GM19238 (cell line): ENCODE results near the gene L3MBTL3.
"Not testable (repeated sequence)": the region's sequence is repeated elsewhere in the genome, so short reads cannot be mapped to it uniquely, and the experiment has no call there.

ENCODE experiments used
- DNase-seq: peaks from one replicate; pipeline ENCODE4 v3.0.0; 2011; ENCODE audit warnings: low spot score; ENCODE audit not compliant: insufficient read length

The L3MBTL3 gene

DNA sequence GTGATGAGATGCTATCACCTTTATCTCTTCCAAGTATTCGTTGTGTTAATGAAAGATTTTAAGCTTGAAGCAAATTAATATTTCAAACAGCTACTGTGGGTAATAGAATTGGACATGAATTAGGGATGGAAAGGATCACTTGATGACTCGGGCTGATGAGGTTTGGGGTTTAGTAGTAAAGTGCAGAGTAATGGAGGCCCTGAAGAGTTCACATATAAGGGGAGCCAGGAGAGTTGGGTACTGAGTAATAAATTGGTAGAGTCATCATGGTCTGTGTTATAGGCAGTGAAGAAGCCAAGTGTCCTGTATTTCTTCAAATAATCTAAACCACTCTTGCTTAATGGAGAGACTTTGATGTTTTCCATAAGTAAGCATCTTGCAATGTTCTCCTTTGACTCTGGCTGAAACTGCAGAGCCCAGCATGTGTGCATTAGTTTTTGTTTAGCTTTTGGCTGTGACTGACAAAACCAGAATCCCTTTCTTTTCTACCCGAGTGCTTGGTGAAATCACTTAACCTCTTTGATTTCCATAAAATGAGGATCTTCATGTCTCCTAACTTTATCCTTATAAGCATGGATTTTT lies 57.6 kb downstream of the L3MBTL3 start:
- no peak for DNase-seq

DNA sequence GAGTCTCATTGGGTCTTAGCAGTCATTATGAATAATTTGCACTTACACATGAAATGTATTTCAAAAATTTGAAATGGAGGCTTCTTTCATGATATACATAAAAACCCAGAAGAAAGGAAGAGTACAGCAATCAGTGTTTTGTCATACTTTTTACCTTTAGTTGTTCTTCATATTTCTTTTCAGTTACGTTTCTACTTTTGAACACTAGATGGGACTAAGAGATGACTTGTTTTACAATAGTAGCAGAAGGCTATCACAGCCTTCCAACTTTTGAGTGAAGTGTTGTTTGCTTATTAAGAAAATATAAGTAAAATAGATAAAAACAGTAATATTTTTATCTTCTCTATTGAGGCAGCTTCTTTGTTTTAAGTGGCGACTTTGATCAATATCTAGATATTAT lies 58.1 kb downstream of the L3MBTL3 start:
- no peak for DNase-seq

DNA sequence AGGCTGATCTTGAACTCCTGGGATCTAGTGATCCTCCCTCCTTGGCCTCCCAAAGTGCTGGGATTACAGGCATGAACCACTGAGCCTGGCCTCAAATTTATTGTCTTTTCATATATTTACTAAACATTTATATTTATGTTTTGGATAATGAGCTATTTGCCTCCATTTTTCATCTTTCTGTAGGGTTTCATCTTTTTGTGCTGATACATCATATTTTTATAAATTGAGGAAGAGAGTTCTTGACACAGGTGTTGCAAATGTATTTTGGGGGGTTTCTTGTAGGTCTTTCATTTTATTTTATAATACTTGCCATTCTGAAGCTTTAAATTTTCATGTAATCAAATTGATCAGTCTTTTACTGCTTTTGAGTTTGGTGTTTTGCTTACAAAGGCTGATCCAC lies 72.4 kb downstream of the L3MBTL3 start:
- no peak for DNase-seq

DNA sequence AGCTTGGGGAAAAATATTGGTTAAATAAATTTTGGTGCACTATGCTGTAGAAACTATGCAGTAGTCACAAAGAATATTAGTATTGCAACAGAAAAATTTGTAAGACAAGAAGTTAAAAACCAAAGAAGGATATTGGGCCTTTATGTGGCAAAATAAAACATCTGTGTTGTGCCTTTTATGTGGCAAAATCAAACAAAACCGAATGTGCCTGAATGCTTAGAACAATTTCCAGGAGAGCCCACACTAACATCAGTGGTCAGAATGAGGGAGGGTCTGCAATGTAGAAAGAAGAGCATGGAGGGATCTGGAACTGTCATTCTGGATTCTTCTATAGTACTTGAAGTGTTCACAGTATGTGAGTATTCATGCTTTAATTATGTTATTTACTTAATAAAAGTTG lies 75.2 kb downstream of the L3MBTL3 start:
- no peak for DNase-seq

DNA sequence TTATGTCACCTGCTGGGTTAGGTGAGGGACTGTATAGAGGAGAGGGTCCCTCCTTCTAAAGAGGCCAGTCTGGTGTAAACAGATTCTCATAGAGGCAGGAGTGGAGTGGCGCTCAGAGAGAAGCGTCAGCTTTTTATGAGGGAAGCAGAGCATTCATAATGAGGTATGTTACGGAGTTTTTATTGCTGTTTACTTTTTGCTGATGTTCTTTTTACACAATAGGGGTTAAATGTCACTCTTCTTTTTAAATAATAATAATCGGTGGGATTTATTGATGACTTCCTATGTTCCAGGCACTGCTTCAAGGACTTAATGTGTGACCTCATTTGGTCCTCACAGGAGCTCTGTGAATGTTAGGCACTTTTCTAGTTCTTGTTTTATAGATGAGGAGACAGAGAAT lies 79.9 kb downstream of the L3MBTL3 start:
- DNase-seq, result no peak

DNA sequence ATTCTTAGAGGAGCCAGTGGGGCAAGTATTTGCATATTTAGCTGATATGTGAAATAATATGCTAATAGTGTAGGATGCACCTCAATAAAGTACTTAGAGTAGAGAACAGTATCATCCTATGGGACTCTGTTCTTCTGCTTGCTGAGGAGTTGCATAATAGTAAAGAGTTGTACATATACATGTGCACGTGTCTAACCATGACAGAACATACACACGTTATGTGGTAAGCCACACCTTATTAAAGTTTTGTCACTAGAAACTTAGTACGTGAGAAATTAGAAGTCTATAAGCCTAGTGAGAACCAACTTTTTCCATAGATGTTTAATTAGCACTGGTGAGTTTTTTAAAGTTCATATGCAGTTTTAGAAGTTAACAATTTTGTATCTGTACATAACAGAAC lies 80.7 kb downstream of the L3MBTL3 start:
- no peak for DNase-seq

DNA sequence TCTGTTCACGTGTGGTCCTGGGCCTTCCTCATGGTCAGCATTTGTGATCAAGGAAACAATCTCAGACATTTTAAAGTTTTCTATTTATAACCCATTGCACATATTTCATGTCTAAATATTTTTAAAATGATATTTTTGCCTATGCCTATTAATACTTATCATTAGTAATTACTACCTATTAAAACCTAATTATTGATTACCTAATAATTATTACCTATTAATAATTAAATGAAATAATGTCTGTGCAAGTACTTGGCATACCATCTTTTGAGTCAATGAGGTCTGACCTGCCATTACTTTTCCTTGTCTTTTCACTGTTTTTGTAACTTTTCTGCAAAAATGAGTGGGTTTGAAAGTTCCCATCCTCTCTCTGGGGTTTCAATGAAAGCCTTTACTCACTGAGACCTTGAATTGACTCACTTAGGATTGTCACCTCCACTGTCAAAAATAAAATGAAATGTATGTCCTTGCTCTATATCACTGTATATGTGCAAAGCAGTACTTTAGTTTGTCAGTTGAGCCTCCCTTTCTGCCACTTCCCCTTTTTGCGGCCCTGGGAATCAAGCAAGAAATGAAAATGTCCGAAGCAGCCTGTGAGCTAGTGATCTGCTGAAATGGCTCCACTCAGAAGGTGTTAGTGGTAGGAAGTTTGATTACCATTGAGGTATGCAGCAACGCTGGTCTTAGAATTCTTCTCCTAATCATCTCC lies 87.8 kb downstream of the L3MBTL3 start:
- DNase-seq, result no peak

DNA sequence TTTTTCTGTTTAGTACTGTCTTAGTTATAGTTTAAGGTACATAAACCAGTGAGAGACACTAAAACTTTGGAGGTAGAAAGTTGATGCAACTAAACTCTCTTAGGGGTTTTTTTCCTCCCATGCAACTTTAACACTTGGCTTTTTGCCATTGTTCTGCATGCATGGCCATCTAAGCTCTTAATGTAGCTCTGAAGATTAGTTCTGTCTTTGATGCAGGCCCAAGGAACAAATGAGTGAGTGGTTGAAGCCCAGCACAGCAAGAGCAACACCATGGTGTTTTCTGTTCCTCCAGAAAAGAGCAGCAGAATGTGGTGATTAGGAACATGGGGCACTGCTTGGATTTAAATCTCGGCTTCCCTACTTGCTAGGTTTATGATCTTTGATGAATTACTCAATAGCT lies 89.3 kb downstream of the L3MBTL3 start:
- no peak for DNase-seq

DNA sequence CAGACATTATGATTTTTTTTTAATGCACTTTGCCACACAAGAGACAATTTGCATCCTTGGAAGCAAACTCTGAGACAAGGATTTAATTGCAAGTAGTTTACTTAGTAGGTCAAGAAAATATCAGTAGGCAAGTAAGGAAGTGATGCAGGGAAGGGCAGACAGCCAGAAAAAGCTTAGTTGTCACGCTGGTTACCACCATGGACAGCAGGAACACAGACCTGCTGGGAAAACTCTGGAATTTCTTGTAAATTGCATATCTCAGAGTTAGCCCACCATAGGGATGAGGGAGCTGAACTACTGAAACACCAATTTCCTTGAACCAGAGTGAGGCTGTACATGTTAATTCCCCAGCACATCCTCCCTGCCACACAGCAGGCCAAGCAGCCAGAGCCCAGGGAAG lies 92.7 kb downstream of the L3MBTL3 start:
- DNase-seq, result no peak

DNA sequence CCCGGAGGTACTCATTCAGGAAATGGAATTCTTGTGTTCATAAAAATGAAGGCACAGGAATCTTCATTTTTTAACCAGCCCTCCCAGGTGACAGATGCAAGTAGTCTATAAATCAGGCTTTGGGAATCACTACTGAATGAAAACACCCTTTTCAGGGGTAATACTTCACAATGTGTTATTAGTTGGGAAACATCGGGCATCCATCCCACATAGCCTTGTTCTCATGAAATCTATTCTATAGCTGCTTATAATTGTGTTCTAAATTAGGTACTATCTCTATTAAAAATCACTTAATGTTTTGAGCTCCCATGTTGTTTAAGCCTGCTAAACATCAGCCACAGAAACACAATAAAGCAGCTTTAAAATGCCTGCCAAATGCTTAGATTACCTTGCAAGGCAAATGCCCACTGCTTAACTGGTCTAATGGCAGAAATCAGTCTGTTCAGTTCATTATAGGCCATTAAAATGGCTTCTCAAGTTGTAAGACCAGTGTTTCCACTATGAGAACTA lies 94.9 kb downstream of the L3MBTL3 start:
- no peak for DNase-seq

DNA sequence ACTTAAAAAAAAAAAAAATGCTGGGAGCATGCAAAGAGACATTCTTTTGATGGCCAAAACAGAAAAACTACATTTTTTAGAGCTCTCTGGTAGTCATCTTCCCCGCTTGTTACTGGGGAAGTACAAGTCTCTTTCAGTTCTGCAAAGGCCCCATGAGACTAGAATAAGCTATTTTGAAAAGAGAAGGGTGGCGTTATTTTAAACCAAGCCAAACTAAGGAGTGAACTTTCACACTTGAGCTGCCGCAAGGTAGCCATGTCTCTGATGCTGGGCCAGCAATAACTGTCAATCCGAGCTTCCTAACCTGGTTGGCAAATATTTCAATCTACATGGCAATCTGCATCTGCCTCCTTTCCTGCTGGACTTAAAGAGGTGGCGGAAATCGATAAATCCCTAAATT lies 96.7 kb downstream of the L3MBTL3 start:
- no peak for DNase-seq

DNA sequence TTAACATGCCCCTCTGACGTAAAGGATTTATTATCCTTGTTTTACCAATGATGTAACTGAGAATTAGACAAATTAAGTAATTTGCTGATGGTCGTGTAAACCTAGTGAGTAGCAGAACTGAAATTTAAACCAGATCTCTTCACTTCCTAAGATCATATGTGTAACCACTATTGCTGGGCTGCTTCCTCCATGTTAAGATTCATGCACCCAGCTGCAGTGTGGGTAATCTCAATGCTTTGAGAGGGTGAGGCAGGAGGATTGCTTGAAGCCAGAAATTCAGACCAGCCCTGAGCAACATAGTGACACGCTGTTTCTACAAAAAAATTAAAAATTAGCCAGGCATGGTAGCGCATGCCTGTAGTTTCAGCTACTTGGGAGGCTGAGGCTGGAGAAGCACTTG lies 97.9 kb downstream of the L3MBTL3 start:
- no peak for DNase-seq

DNA sequence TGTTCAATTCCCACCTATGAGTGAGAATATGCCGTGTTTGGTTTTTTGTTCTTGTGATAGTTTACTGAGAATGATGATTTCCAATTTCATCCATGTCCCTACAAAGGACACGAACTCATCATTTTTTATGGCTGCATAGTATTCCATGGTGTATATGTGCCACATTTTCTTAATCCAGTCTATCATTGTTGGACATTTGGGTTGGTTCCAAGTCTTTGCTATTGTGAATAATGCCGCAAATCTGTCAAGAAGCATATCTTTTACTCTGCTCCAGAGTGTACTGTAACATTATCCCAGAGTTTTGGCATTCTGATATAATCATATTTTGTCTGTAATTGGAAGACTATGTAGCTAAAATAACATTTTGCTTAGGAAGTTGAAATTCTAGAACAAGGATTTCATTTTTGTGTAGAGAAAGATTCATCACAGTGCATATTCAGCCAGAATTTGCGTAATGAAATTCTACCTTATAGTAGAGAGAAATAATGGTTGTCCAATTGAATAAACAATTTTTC lies 98.9 kb downstream of the L3MBTL3 start:
- not testable (repeated sequence) for DNase-seq

DNA sequence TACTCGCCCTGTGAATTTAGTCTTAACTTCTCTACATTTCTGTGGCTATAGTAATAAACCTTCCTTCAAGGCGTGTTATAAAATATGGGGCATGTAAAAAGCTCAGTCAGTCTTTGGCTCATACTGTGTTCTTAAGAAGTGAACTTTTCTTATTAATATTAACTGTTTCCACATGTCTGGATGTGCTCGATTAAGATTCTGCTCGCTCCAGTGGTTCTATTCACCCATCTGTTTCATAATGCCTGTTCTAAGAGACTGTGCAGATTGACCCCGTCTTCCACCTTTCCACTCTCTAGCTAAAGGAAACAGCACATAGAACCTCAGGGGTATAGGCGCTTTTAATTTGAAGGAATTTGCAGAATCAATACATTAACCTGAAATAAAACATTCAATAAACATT lies 99.9 kb downstream of the L3MBTL3 start:
- no peak for DNase-seq

DNA sequence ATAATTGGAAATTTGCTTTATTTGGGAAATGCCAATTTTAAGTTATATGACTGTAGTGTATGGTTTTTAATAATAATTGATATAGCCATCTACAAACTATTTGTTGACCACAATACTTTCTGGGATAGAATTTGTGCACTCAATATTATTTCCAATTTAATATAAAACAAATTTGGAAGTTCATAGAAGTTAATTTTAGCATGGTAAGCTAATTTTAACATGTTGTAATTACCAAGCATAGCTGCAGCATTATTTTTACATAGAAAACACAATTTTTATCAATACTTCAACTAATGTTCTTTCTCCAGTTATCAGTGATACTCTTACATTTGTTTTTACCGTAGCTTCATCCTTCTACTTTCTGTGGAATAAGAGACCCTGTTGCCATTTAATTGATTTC lies 100.8 kb downstream of the L3MBTL3 start:
- DNase-seq, result no peak

DNA sequence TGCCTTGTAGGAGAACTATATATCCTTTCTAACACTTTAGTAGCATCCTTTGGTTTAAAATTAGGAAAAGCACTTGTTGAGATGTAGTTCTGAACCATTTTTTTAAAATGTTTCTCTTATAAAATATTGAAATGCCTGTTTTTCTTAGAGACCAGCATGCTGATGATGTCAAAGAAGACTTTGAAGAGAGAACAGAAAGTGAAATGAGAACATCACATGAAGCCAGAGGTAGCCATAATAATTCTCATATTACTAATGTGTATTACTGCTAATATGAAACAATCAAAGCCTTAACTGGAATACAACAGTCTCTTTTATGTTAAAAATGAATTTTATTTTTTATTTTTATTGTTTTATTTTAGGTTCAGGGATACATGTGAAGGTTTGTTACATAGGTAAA lies 102.3 kb downstream of the L3MBTL3 start:
- no peak for DNase-seq

DNA sequence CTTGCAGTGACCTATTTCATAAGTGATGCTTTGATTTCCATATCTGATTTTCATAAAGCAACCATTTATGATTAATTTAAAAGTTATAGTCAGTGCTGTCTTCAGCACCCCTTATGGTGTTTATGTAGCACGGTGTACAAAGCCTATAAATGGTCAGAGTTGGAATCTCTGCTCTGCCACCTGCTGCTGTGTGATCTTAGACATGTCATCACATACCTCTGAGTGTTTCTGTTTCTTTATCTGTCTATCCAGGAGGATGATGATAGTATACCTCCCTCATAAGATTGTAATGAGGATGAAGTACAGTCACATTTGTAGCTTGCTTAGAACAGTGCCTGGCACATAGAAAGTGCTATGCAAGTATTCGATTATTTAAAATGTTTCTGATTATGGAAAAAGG lies 103.9 kb downstream of the L3MBTL3 start:
- DNase-seq, result no peak

DNA sequence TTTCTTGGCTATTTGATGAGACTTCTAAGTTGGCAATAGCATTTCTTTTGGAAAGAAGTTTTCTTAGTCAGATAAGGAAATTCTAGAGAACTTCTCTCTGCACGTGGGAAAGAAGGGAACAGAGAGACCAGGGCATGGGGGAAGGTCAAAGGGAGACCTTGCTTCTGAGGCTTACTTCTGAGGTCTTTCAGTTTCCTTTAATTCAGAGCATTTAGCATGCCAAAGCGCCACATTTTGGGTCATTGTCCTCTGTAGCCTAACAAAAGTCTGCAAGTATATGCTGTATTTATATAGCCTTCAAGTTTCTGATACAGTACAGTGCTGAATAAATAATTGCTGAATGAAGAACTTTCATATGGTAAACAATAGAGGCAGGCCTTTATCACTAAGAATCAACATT lies 108.8 kb downstream of the L3MBTL3 start:
- no peak for DNase-seq

DNA sequence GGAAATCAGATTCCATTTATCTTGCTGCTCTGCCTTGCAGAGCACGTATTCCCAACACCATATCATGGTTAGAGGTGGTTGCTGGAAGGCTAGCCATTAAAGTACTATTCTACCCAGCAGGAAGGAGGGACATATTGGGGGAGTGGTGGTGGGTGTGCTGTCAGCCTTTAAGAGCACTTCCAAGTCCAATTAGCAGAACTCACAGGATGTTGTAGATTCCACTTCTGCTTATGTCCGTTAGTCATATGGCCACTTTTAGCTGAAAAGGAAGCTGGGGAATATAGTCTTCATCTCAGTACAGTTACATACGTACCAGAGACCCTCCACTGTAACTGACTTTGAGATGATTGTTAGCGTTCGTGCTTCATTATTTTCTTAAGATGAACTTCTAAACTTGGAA lies 109.9 kb downstream of the L3MBTL3 start:
- no peak for DNase-seq

DNA sequence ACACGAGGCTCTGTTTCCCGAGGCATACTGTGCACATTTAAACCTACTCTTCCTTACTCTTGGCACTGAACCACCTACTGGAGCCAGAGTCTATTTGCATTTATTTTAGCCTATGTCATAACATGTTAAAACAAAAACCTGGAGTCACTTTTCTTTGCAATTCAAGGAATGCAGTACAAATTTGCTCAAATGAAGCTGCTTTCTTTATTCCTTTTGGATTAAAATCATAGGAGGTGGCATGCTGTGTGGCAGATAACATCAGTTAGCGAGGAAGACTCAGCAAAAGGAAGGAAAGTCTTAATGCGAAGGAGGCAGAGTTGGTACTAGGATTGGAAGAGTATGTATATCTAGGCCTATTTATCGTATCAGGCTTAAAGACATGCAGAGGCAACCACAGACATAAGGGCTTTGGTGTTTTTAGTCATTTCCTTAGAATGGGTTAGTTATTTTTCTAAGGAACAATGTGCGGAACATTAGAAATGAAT lies 111.4 kb downstream of the L3MBTL3 start:
- DNase-seq, result no peak

DNA sequence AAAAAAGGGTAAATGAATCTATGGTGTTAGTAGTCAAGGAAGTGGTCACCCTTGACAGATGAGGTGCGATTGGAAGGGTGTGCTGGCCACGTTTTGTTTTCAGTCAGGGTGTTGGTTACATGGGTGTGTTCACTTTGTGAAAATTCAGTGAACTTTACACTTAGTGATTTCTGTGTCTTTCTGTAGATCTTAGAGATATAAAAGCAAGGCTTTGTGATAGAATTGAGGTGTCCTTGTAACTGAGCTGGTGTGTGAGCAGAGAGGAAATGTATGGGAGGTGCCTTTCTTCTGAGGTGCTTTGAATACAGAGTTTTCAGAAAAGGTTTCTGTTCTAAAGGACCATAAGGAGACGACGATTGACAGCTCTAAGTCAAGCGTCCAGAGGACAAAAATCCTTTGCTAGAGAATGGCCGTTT lies 113.9 kb downstream of the L3MBTL3 start:
- DNase-seq, result no peak

DNA sequence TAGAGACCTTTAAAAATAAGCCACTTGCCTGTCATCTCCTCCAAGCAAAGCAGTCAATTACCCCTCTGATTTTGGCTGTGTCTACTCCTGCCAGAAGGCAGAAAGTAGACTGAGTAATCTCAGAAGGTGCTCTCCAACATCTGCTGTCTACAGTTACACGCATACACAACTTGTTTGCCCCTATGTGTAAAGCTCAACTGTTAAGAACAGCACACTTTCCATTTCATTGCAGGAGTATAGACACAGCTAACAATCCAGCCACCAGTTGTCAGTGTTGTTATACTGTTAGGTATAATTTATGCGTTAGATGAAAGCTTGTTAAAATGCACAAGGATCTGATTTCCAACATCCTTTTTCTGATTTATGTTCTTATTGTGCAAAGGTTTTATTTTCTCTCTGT lies 116.2 kb downstream of the L3MBTL3 start:
- no peak for DNase-seq

DNA sequence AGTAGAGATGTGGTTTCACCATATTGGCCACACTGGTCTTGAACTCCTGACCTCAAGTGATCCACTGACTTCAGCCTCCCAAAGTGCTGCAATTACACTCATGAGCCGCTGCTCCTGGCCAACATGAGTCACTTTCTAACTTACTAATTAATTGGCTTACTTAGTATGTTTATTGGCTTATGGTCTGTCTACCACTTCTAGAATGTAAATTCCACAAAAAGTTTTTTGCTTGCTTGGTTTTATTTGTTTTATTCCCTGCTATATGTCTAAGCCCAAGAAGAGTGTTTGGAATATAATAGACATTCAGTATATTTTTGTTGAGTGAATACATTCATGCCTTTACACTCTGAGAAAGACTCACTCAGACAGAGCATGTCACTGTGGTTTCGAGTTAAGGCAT lies 118.4 kb downstream of the L3MBTL3 start:
- DNase-seq, result no peak
